DND-41 (cell line): ENCODE measurements around the gene CTIF.

ENCODE experiments used
- ATAC-seq: fragments of 200-7000 bp; cut with Tn5 transposase; 3 replicates; pipeline ENCODE4 v1.9.1; 2021; ENCODE audit warnings: low read depth; ENCODE audit not compliant: insufficient read depth
- DNase-seq: peaks from one replicate; pipeline ENCODE4 v3.0.0-alpha.2; 2020
- H2AFZ ChIP-seq: 2 replicates; pipeline ENCODE4 v1.6.0; 2012; ENCODE audit warnings: low read depth, low read length
- H3K27ac ChIP-seq: 2 replicates; pipeline ENCODE4 v1.5.1; 2012; ENCODE audit warnings: low read length, inconsistent platforms
- H3K27me3 ChIP-seq: fragments of 200-600 bp; sonication (generic); 2 replicates; pipeline ENCODE4 v1.6.0; 2012; ENCODE audit warnings: low read length, mild to moderate bottlenecking, inconsistent platforms; ENCODE audit not compliant: insufficient read depth, poor library complexity
- H3K36me3 ChIP-seq: 2 replicates; pipeline ENCODE4 v1.5.1; 2012; ENCODE audit warnings: low read length, inconsistent platforms; ENCODE audit not compliant: insufficient read depth
- H3K4me1 ChIP-seq: 2 replicates; pipeline ENCODE4 v1.5.1; 2012; ENCODE audit warnings: mild to moderate bottlenecking, low read length; ENCODE audit not compliant: insufficient read depth
- H3K4me2 ChIP-seq: 2 replicates; pipeline ENCODE4 v1.6.0; 2012; ENCODE audit warnings: mild to moderate bottlenecking, moderate library complexity, low read length, inconsistent platforms; ENCODE audit not compliant: insufficient read depth
- H3K4me3 ChIP-seq, 2 experiments: fragments of 200-600 bp in 1 of 2; shearing (Covaris generic) in 1 of 2; 2 replicates each; pipeline ENCODE4 v1.5.1; 2012 to 2016; ENCODE audit warnings: inconsistent platforms in 2 of 2, low read length in 2 of 2, mild to moderate bottlenecking in 2 of 2, low read depth in 1 of 2, moderate library complexity in 1 of 2
- H3K79me2 ChIP-seq: 2 replicates; pipeline ENCODE4 v1.6.0; 2012; ENCODE audit warnings: low read length, inconsistent platforms; ENCODE audit not compliant: insufficient read depth
- H3K9ac ChIP-seq: 2 replicates; pipeline ENCODE4 v1.6.0; 2012; ENCODE audit warnings: low read depth, mild to moderate bottlenecking, inconsistent platforms, low read length, moderate library complexity
- H3K9me3 ChIP-seq: 2 replicates; pipeline ENCODE4 v1.5.1; 2012; ENCODE audit warnings: low read length, moderate library complexity, mild to moderate bottlenecking, inconsistent platforms; ENCODE audit not compliant: insufficient read depth, severe bottlenecking
- H4K20me1 ChIP-seq: 2 replicates; pipeline ENCODE4 v1.6.0; 2012; ENCODE audit warnings: low read length; ENCODE audit not compliant: insufficient read depth
- EZH2 ChIP-seq: IDR thresholded peaks from 3 replicates; pipeline ENCODE4 v1.6.1; 2012; ENCODE audit warnings: borderline replicate concordance, low read depth, mild to moderate bottlenecking, moderate library complexity, low read length, inconsistent platforms; ENCODE audit not compliant: severe bottlenecking
- TF ChIP-seq, protein P1 (sequence below): IDR thresholded peaks from 2 replicates; pipeline ENCODE4 v1.5.1; 2012; ENCODE audit warnings: borderline replicate concordance, low read length, moderate library complexity, mild to moderate bottlenecking; ENCODE audit not compliant: poor library complexity, severe bottlenecking; ENCODE audit errors: extremely low read depth

Gene CTIF

DNA sequence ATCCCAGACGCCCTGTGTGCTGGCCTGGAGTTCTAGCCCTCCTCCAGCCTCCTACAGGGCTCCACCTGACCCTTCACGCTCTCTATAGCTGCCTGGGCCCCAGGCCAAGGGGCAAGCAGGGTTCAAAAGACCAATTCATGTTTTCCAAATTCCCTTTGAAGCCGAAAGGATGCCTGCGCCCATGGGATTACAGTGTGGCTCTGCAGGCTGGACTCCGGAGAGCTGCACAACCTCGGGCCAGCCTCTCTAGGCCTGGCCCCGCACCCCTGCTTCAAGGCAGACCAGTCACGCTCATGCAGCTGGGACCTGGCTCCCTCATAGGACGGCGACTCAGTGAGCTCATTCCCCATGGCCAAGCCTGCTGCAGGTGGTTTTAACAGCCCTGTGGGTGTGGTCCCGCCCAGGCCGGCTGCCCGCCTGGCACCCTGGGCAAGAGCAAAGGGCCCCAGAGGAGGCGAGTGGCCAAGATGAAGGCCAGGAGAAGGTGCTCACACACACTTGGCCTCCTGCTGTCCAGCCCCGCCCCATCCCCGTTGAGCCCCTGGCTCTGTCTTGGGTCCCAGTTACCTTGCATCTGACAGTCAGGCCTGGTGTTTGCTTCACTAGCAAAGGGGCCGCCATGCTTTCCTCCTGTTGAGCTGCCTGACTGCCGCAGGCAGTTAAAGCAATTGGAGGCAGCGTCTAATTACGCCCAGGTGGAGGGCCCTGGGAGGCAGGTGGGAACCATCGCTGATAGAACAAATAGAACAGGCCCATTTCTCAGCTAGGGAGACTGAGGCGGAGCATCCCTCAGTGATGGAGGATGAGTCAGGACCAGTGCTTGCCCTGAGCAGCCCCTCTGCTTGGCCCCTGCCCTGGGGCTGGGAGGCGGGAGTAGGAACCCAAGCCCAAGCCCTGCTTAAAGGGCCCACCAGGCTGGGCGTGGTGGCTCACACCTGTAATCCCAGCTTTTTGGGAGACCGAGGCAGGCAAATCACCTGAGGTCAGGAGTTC is 355.1 kb downstream of the CTIF start:
- no peaks in the 10 kb centered on the region for H3K27me3 ChIP-seq
- no peaks in the 10 kb centered on the region for H3K79me2 ChIP-seq
- H3K4me3 ChIP-seq, result no peak overlapping the region
- H3K4me1 ChIP-seq, result no peaks in the 10 kb centered on the region
- TF ChIP-seq EZH2, result no peak
- TF ChIP-seq, protein P1, sequence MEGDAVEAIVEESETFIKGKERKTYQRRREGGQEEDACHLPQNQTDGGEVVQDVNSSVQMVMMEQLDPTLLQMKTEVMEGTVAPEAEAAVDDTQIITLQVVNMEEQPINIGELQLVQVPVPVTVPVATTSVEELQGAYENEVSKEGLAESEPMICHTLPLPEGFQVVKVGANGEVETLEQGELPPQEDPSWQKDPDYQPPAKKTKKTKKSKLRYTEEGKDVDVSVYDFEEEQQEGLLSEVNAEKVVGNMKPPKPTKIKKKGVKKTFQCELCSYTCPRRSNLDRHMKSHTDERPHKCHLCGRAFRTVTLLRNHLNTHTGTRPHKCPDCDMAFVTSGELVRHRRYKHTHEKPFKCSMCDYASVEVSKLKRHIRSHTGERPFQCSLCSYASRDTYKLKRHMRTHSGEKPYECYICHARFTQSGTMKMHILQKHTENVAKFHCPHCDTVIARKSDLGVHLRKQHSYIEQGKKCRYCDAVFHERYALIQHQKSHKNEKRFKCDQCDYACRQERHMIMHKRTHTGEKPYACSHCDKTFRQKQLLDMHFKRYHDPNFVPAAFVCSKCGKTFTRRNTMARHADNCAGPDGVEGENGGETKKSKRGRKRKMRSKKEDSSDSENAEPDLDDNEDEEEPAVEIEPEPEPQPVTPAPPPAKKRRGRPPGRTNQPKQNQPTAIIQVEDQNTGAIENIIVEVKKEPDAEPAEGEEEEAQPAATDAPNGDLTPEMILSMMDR, result no peak
- H3K4me2 ChIP-seq, result no peak overlapping the region
- no peak overlapping the region for H3K9ac ChIP-seq
- DNase-seq (no peak), ATAC-seq (no peak)
- H4K20me1 ChIP-seq, result no peaks in the 10 kb centered on the region
- no peak overlapping the region for H3K27ac ChIP-seq
- no peaks in the 10 kb centered on the region for H3K9me3 ChIP-seq
- no peak overlapping the region for H2AFZ ChIP-seq
- no peaks in the 10 kb centered on the region for H3K36me3 ChIP-seq

DNA sequence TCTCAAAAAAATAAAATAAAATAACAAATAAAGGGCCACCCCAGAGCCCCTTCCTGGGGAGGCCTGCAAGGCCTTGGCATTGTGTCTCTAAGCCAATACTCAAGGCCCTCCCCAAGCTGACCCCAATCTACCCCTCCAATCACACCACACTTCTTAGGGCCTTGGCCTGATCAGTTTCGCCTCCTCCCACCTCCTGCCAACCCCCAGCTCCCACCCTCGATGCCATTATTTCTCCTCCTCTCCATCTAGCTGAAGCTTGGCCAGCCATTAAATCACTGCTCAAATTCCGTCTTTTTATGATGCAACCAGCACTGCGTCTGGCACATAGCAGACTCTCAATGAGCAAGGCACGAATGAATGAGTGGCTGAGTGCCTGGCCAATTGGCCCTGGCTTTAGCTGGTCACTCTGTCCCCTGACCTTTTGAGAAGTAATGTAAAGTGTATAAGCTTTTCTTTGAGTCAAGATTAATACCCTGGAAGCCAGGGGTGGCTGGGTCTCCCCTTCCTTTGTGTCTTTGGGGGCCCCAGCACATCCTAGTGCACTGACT is 356.0 kb downstream of the CTIF start:
- Histone ChIP-seq H3K4me3 (no peak overlapping the region), H3K9ac (no peak overlapping the region), H3K4me1 (no peaks in the 10 kb centered on the region), H3K27me3 (no peaks in the 10 kb centered on the region), H3K4me2 (no peak overlapping the region), H3K9me3 (no peaks in the 10 kb centered on the region), H4K20me1 (no peaks in the 10 kb centered on the region), H3K27ac (no peak overlapping the region), H3K36me3 (no peaks in the 10 kb centered on the region), H2AFZ (no peak overlapping the region), H3K79me2 (no peaks in the 10 kb centered on the region)
- TF ChIP-seq, protein P1, result no peak
- no peak for TF ChIP-seq EZH2
- ATAC-seq (no peak), DNase-seq (no peak)

DNA sequence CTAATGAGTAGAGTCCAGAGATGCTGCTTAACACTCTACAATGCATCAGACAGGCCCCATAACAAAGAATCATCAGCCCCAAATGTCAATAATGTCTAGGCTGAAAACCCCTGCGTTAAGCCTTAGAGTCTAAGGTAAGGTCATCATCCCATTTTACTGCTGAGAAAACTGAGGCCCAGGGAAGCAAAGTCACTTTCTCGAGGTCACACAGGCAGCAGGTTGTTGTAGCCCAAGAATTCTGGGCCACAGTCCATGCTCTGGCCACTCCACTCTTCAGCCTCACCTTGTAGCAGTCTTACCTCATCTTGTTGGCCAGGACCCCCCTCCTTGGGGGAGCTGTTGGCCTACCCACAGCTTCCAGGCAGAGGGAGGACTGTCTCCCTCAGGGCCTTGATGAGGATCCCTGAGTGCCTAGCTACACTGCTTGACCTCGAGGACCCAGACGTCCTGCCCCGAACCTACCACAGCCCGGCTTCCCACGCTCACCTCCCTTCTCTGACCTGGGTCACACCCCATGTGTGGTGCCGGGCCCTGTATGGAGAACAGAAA is 357.6 kb downstream of the CTIF start:
- Histone ChIP-seq H3K27ac (no peak overlapping the region), H3K4me3 (no peak overlapping the region), H3K9me3 (no peaks in the 10 kb centered on the region), H3K27me3 (no peaks in the 10 kb centered on the region), H3K9ac (no peak overlapping the region), H3K4me1 (no peaks in the 10 kb centered on the region), H3K79me2 (no peaks in the 10 kb centered on the region), H2AFZ (no peak overlapping the region), H4K20me1 (no peaks in the 10 kb centered on the region), H3K36me3 (no peaks in the 10 kb centered on the region), H3K4me2 (no peak overlapping the region)
- TF ChIP-seq EZH2, result no peak
- TF ChIP-seq, protein P1, result no peak
- no peak for DNase-seq
- no peak for ATAC-seq
